GM18868 (cell line): Measurements from ENCODE around the gene UROC1.

ENCODE experiments used
- ATAC-seq: cut with Tn5 transposase; IDR thresholded peaks from one replicate; pipeline ENCODE4 v1.9.1; 2021; ENCODE audit warnings: mild to moderate bottlenecking, moderate library complexity; ENCODE audit not compliant: unreplicated experiment

UROC1 gene

GRCh38 chr3:126517291-126517951 is at the start of gene UROC1:
UROC1 (minus strand) TSS chr3:126517773; CDS start chr3:126517719, 54 bp downstream.
- ATAC-seq = no peak

DNA sequence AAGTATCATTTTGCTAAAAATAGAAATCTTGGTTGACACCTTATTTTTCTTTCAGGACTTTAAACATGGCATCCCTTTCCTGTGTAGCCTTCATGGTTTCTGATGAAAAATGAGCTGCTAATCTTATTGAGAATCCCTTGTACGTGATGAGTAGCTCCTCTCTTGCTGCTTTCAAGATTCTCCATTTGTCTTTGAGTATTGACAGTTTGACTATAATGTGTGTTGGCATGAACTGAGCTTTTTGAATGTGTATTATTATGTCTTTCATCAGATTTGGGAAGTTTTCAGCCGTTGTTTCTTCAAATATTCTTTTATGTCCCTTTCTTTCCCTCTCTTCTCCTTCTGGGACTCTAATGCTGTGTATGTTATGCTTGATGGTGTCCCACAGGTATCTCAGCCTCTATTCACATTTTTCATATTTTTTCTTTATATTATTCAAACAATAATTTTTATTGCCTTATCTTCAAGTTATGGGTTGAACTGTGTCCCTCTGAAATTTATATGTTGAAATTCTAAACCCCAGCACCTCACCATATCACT is 45.2 kb upstream of the UROC1 start:
- no peak for ATAC-seq

- ATAC-seq = no peak
Observed at GRCh38 chr3:126558336-126559071, 40.9 kb upstream of the UROC1 start, which contains the start of gene C3orf22. C3orf22 (minus strand) TSS chr3:126558932; CDS start chr3:126553390, 5,542 bp downstream.

GRCh38 chr3:126557761-126558160 is 40.2 kb upstream of the UROC1 start:
- ATAC-seq = no peak

DNA sequence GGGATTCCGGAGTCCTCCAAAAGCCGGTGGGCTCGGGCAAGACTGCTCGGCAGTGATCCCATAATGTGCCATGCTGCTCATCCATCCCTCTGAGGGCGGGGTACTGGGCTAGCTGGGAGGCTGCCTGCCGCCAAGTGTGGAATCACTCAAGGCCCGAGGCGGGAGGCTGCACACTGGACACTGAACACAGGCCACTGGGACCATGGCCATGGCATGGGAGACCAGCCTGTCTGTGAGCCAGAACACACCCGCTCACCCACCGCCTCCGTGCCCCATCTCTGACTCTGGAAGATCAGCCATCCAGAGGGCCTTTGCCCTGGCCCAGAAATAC is 39.8 kb upstream of the UROC1 start:
- no peak for ATAC-seq

DNA sequence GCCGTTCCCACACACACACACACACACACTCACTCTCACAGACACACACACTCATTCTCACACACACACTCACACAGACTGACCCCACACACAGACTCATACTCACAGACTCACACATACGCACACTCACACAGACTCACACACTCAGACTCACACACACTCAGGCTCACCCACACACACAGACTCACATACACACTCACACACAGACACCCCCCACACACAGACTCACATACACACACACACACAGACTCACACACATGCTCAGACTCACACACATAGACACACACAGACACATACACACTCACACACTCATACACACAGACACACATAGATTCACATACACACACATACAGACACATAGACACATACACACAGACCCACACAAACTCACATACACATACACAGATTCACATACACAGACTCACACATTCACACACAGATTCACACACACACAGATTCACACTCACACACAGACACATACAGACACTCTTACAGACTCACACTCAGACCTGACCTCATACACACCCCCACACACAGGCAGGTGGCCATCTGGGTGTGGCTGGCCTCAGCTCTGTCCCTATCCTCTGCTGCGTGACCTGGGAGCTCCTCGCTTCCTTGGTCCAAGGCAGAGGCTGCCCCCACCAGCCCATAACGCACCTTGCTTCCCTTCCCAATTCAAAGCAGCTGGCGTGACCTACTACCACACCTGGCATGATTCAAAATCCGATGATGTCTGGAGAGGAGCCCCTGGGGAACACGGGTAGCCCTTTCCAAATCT is 39.3 kb upstream of the UROC1 start:
- no peak for ATAC-seq

GRCh38 chr3:126555795-126556636 is 38.4 kb upstream of the UROC1 start:
- ATAC-seq = no peak

GRCh38 chr3:126554560-126555525 is 37.3 kb upstream of the UROC1 start:
- ATAC-seq = no peak

GRCh38 chr3:126553284-126554084 is 35.9 kb upstream of the UROC1 start:
- no peak for ATAC-seq

DNA sequence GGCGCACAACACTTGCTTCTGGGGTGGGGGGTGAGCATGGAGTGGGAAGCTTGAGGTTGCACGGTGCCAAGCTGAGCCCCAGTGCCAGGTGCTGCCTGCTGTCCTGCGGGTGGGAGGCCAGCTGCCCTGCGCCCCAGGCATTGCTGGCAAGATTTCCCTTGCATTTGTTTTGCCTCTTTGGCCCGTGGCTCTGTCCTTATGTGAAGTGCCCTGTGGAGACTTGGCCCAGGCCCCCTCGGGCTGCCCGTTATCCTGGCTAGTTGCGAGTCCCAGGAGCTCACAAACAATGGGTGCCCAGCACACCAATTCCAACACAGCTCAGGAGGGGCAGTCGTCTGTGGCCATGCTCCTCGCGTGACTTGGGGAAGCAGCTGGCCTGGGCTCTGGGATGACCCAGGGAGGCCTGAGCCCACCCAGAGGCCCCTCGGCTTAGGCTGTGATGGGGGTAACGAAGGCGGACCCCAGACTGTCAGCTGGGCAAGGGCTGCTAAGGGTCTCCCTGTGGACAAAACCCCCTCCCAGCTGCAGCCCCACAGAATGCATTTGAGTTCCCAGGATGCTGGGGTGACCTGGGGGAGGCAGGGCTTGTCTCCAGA is 35.2 kb upstream of the UROC1 start:
- ATAC-seq = no peak

- no peak for ATAC-seq
Observed at GRCh38 chr3:126551839-126552687, 34.5 kb upstream of the UROC1 start.

GRCh38 chr3:126551121-126551838 is 33.7 kb upstream of the UROC1 start:
- no peak for ATAC-seq

DNA sequence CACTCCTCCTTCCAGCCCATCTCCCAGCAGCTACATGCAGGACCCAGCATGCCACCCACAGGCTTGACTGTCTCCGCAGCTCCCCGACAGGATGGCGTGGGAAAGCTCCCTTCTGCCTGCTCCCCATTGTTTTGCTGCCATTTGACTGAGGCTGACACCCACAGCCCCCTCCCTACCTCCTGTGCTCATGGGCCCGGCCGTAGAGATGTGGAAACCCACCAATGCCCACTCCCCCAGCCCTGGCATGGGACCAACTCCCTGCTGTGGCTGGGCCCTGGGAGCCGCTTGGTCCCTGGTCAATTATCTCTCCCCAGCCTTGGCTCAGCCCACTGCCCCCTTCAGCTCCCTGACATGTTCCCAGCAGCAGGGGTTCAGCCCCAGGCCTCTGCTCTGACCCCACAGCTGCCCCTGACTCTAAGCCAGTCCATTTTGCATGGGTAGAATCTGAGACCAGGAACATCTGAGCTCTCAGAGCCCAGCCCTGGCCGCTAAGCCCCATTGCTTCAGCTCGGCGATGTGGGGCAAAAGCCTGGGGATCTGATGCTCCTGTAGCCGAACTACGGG is 33.0 kb upstream of the UROC1 start:
- no peak for ATAC-seq

GRCh38 chr3:126549861-126550487 is 32.4 kb upstream of the UROC1 start:
- no peak for ATAC-seq

- ATAC-seq = no peak
Observed at GRCh38 chr3:126548556-126549466, 31.2 kb upstream of the UROC1 start.
